SK-N-SH (cell line): ENCODE measurements around the gene PIP5K1B.

ENCODE experiments used
- CTCF ChIP-seq: fragments of 200-600 bp; sonication (generic); IDR thresholded peaks from 2 replicates; pipeline ENCODE4 v1.6.1; 2017; ENCODE audit warnings: antibody characterized with exemption, mild to moderate bottlenecking, moderate library complexity
- FOSL2 ChIP-seq: IDR thresholded peaks from 2 replicates; pipeline ENCODE4 v1.4.0; 2012; ENCODE audit warnings: low read depth, mild to moderate bottlenecking, moderate library complexity, borderline replicate concordance
- FOXM1 ChIP-seq: IDR thresholded peaks from 2 replicates; pipeline ENCODE4 v1.4.0; 2012; ENCODE audit warnings: low read depth, mild to moderate bottlenecking
- GATA2 ChIP-seq: sonication (generic); formaldehyde crosslinking; IDR thresholded peaks from 2 replicates; pipeline ENCODE4 v1.5.0; 2020; ENCODE audit warnings: mild to moderate bottlenecking, missing genetic modification reagents
- JUND ChIP-seq: IDR thresholded peaks from 2 replicates; pipeline ENCODE4 v1.4.0; 2012
- MXI1 ChIP-seq: IDR thresholded peaks from 2 replicates; pipeline ENCODE4 v1.6.1; 2012; ENCODE audit warnings: mild to moderate bottlenecking, low read depth, low read length, improper control_type of control experiment
- NFIC ChIP-seq: IDR thresholded peaks from 2 replicates; pipeline ENCODE4 v1.4.0; 2012; ENCODE audit warnings: borderline replicate concordance
- POLR2AphosphoS5 ChIP-seq: IDR thresholded peaks from 2 replicates; pipeline ENCODE4 v1.6.1; 2012; ENCODE audit warnings: low read depth, low read length
- RCOR1 ChIP-seq: fragments of 150-350 bp; IDR thresholded peaks from 2 replicates; pipeline ENCODE4 v1.6.1; 2017; ENCODE audit warnings: antibody characterized with exemption, low read length
- RFX5 ChIP-seq: IDR thresholded peaks from 2 replicates; pipeline ENCODE4 v1.6.1; 2012; ENCODE audit warnings: mild to moderate bottlenecking, improper control_type of control experiment, low read length
- TF ChIP-seq, protein P1 (sequence below): IDR thresholded peaks from 2 replicates; pipeline ENCODE4 v1.6.1; 2012; ENCODE audit warnings: mild to moderate bottlenecking, low read depth, low read length, moderate library complexity
- TF ChIP-seq, protein P2 (sequence below): fragments of 150-350 bp; IDR thresholded peaks from 2 replicates; pipeline ENCODE4 v1.6.1; 2017; ENCODE audit warnings: antibody characterized with exemption, low read length, low read depth, borderline replicate concordance

GRCh38 chr9:68859347-68859746 lies 154.3 kb downstream of the PIP5K1B start:
- TF ChIP-seq RCOR1, result no peak
- TF ChIP-seq, protein P1, sequence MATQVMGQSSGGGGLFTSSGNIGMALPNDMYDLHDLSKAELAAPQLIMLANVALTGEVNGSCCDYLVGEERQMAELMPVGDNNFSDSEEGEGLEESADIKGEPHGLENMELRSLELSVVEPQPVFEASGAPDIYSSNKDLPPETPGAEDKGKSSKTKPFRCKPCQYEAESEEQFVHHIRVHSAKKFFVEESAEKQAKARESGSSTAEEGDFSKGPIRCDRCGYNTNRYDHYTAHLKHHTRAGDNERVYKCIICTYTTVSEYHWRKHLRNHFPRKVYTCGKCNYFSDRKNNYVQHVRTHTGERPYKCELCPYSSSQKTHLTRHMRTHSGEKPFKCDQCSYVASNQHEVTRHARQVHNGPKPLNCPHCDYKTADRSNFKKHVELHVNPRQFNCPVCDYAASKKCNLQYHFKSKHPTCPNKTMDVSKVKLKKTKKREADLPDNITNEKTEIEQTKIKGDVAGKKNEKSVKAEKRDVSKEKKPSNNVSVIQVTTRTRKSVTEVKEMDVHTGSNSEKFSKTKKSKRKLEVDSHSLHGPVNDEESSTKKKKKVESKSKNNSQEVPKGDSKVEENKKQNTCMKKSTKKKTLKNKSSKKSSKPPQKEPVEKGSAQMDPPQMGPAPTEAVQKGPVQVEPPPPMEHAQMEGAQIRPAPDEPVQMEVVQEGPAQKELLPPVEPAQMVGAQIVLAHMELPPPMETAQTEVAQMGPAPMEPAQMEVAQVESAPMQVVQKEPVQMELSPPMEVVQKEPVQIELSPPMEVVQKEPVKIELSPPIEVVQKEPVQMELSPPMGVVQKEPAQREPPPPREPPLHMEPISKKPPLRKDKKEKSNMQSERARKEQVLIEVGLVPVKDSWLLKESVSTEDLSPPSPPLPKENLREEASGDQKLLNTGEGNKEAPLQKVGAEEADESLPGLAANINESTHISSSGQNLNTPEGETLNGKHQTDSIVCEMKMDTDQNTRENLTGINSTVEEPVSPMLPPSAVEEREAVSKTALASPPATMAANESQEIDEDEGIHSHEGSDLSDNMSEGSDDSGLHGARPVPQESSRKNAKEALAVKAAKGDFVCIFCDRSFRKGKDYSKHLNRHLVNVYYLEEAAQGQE, result no peak
- TF ChIP-seq MXI1, result no peak
- TF ChIP-seq FOXM1, result no peak
- no peak for TF ChIP-seq CTCF
- TF ChIP-seq GATA2 (CRISPR knock-in tag), result no peak
- no peak for TF ChIP-seq JUND
- TF ChIP-seq, protein P2, sequence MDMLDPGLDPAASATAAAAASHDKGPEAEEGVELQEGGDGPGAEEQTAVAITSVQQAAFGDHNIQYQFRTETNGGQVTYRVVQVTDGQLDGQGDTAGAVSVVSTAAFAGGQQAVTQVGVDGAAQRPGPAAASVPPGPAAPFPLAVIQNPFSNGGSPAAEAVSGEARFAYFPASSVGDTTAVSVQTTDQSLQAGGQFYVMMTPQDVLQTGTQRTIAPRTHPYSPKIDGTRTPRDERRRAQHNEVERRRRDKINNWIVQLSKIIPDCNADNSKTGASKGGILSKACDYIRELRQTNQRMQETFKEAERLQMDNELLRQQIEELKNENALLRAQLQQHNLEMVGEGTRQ, result no peak
- TF ChIP-seq POLR2AphosphoS5, result no peak
- TF ChIP-seq NFIC, result no peak
- TF ChIP-seq FOSL2, result no peak
- no peak for TF ChIP-seq RFX5
